ENCODE data around the gene DDX39B. TPM values are rescaled to one million over a fixed set of nuclear protein-coding genes. Genes with fewer than 3 reads are reported as not detected.

The DDX39B gene
- total RNA-seq, 1 experiment from 2014 or later = 813 TPM

GRCh38 chr6:31547727-31548543 is 6.1 kb upstream of the DDX39B start:
- Histone ChIP-seq H3T11ph (ENCODE audit: low read length) (no peak overlapping the region), H3K4me2 (ENCODE audit: insufficient read depth, insufficient read length, low read length) (peak overlapping the region; percentile 56), H2BK20ac (ENCODE audit: low read depth, low read length, poor library complexity, severe bottlenecking) (no peak overlapping the region), H4K8ac (replicated peaks; ENCODE audit: insufficient read length, low read depth, low read length) (no peak overlapping the region), H2AK5ac (ENCODE audit: insufficient read length, low read length) (no peak overlapping the region), H3K9me3 (ENCODE audit: control insufficient read depth, low read depth, low read length) (no peaks in the 10 kb centered on the region), H3K18ac (ENCODE audit: insufficient read length, low read depth, low read length) (no peak overlapping the region), H3K4ac (ENCODE audit: low read depth, low read length) (0 out of 2 replicates have a peak overlapping the region, but pooled peaks have one; percentile 88), H4K5ac (ENCODE audit: insufficient read length, low read depth, low read length) (no peak overlapping the region), H2BK12ac (ENCODE audit: insufficient read length, low read depth, low read length) (no peak overlapping the region), H3K23ac (ENCODE audit: insufficient read length, low read depth, low read length) (no peak overlapping the region), H4K91ac (ENCODE audit: insufficient read length, low read depth, low read length) (no peak overlapping the region), H3K27ac (ENCODE audit: insufficient read length, low read depth, low read length) (no peak overlapping the region), H3K23me2 (ENCODE audit: insufficient read length, low read depth, low read length, poor library complexity, severe bottlenecking) (no peaks in the 10 kb centered on the region), H2BK15ac (ENCODE audit: low read depth, low read length) (no peak overlapping the region), H2AFZ (ENCODE audit: low read length) (no peak overlapping the region), H3K79me2 (ENCODE audit: insufficient read depth, low read length) (no peaks in the 10 kb centered on the region; the same call in 1 of the 2 replicates), H3K4me1 (ENCODE audit: insufficient read depth, low read length) (no peaks in the 10 kb centered on the region; the same call in 1 of the 2 replicates), H3K14ac (ENCODE audit: insufficient read depth, low read length) (no peak overlapping the region; the same call in 1 of the 2 replicates), H3K9ac (ENCODE audit: extremely low read depth, insufficient read length, low read length) (peak overlapping the region; percentile 18), H2BK5ac (ENCODE audit: insufficient read length, low read length) (no peak overlapping the region), H2BK120ac (ENCODE audit: low read depth, low read length, poor library complexity, severe bottlenecking) (no peak overlapping the region), H4K20me1 (ENCODE audit: control insufficient read depth, insufficient read depth, insufficient read length) (no peaks in the 10 kb centered on the region), H3K27me3 (ENCODE audit: insufficient read depth, low read length) (no peaks in the 10 kb centered on the region), H3K79me1 (ENCODE audit: insufficient read depth, low read depth, low read length, poor library complexity, severe bottlenecking) (peaks cover 3% of the 10 kb centered on the region), H3K56ac (ENCODE audit: insufficient read length, low read depth, low read length) (no peak overlapping the region)
- peaks cover 6 to 32% (median 19%) of the 10 kb centered on the region in 3 experiments; a peak in 6 of 7 replicates for H3K36me3 Mint-ChIP-seq (ENCODE audit: insufficient read depth in 1 of 3, low read depth in 3 of 3)
- H3K9me3 Mint-ChIP-seq = no peaks in the 10 kb centered on the region
- 100% methylated on average over 1 of the region's 24 CpGs for WGBS (ENCODE audit: extremely low coverage, insufficient read length, low lambda C conversion rate)
- no peak for DNase-seq
- peaks cover 18 to 29% of the 10 kb centered on the region in 2 experiments for H3K4me1 Mint-ChIP-seq
- peak overlapping the region; percentile 70 to 84 for H3K4me3 Mint-ChIP-seq
- H3K27me3 Mint-ChIP-seq (ENCODE audit: low read depth) = no peaks in the 10 kb centered on the region
- no peak for TF ChIP-seq CTCF (conservative IDR thresholded peaks at IDR 0.05)
- H3K27ac Mint-ChIP-seq = peak overlapping the region; percentile 89 to 97 (median 94)
